Dermis lymphatic vessel endothelial cell (primary cell): ENCODE results near the gene GUCY2D. TPM values are rescaled to one million over a fixed set of nuclear protein-coding genes. Genes with fewer than 3 reads are reported as not detected.

Experiments
- total RNA-seq: library from RNA; depleted of rRNA; stranded (reverse); fragments of >200 nt; gene quantifications from 2 replicates; pipeline ENCODE4 v1.2.1, GENCODE V29; 2014

Gene GUCY2D
- total RNA-seq, result not detected in 2 replicates

GRCh38 chr17:8001976-8002720 is at the start of gene GUCY2D:
Gene GUCY2D, plus strand, starts transcription at chr17:8002615. Its CDS starts 433 bp downstream, at chr17:8003048.

DNA sequence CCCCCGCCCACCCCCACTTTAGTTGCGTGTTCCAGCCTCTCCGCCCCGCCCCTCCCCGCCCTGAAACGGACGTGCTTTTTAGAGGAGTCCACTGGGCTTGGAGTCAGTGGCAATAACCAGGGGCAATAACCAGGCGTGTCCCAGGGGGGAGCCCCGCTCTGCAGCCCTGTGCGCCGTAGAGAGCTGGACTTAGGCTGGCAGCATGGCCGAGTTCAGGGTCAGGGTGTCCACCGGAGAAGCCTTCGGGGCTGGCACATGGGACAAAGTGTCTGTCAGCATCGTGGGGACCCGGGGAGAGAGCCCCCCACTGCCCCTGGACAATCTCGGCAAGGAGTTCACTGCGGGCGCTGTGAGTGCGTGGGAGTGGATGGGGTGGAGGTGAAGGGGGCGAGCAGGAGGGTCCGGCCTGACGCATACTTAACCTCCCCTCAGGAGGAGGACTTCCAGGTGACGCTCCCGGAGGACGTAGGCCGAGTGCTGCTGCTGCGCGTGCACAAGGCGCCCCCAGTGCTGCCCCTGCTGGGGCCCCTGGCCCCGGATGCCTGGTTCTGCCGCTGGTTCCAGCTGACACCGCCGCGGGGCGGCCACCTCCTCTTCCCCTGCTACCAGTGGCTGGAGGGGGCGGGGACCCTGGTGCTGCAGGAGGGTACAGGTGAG is 36.7 kb downstream of the GUCY2D start, which contains the start of gene ALOX15B:
Gene ALOX15B, plus strand, starts transcription at position 106 of the 657 bp plus-strand sequence. Its CDS starts 97 bp downstream, at position 203.

Other genes starting within 250 kb of the GUCY2D start
- 1.8 and 3.0 TPM in 2 replicates for gene KDM6B, start 168.4 kb upstream of the GUCY2D start, total RNA-seq
- gene TMEM88, start 147.5 kb upstream of the GUCY2D start, total RNA-seq, result 10.1 and 26.7 TPM in 2 replicates
- gene NAA38, start 145.1 kb upstream of the GUCY2D start, total RNA-seq, result 101 and 160 TPM in 2 replicates
- 6.7 and 7.2 TPM in 2 replicates for gene CYB5D1, start 144.6 kb upstream of the GUCY2D start, total RNA-seq
- gene CHD3, start 113.8 kb upstream of the GUCY2D start, total RNA-seq, result 60.7 and 71.3 TPM in 2 replicates
- 0.43 and 3.0 TPM in 2 replicates for gene RNF227, start 86.3 kb upstream of the GUCY2D start, total RNA-seq
- gene KCNAB3, start 72.8 kb upstream of the GUCY2D start, total RNA-seq, result 0.11 and 0.17 TPM in 2 replicates
- 49.1 and 54.8 TPM in 2 replicates for gene TRAPPC1, start 70.7 kb upstream of the GUCY2D start, total RNA-seq
- 10.0 and 11.8 TPM in 2 replicates for gene CNTROB, start 70.4 kb upstream of the GUCY2D start, total RNA-seq
- gene ALOX15B, start 36.4 kb downstream of the GUCY2D start, total RNA-seq, result not detected in 2 replicates
- not detected in 2 replicates for gene ALOX12B, start 85.1 kb downstream of the GUCY2D start, total RNA-seq
- under 0.01 TPM in 1 of 2 replicates, not detected in the other for gene ALOXE3, start 115.9 kb downstream of the GUCY2D start, total RNA-seq
- gene HES7, start 121.5 kb downstream of the GUCY2D start, total RNA-seq, result not detected in 2 replicates
- 9.3 and 13.9 TPM in 2 replicates for gene PER1, start 149.8 kb downstream of the GUCY2D start, total RNA-seq
- gene VAMP2, start 160.3 kb downstream of the GUCY2D start, total RNA-seq, result 4.0 and 4.2 TPM in 2 replicates
- gene TMEM107, start 173.8 kb downstream of the GUCY2D start, total RNA-seq, result 28.2 and 45.3 TPM in 2 replicates
- gene BORCS6, start 187.6 kb downstream of the GUCY2D start, total RNA-seq, result 8.5 and 10.7 TPM in 2 replicates
- gene AURKB, start 208.0 kb downstream of the GUCY2D start, total RNA-seq, result 5.9 and 6.2 TPM in 2 replicates
- 5.1 and 6.8 TPM in 2 replicates for gene CTC1, start 245.4 kb downstream of the GUCY2D start, total RNA-seq
- gene PFAS, start 246.7 kb downstream of the GUCY2D start, total RNA-seq, result 11.5 and 17.3 TPM in 2 replicates